ENCODE data around the gene ZMYND8.
"Not testable (repeated sequence)": the region's sequence is repeated elsewhere in the genome, so short reads cannot be mapped to it uniquely, and the experiment has no call there.

Gene ZMYND8

DNA sequence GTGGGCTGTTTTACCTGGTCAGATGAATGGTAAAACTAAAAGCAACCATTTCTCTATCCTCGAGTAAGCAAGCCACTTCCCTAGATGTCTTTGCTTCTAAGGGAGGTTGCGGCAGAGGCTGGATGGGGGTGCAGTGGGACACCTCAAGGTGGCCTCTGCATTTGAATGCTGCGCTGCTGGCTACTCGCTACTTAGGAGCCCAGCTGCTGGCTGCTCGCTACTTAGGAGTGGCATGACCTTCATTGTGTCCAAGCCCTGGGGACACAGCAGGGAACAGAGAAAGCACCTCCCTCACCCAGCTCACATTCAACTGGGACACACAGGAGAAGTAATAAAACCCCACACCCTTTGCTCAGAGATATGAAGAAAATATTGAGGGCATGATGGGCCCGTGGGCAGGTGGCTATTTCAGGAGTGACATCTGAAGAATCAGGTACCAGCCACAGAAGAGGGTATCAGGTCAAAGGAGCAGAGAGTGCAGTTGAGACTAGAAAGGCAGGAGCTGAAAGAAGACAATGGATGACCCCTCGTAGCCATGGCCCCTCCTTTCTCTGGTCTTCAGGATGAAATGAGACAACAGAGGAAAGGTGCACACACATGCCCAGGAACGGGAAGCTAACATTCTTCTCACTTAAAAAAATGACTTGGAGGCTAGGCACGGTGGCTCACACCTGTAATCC lies 149.4 kb downstream of the ZMYND8 start:
- DNase-seq = no peak
- in situ Hi-C loops (cut with HindIII; ENCODE audit: low pct_ligation_motif_present, low pct_unique_long_range_greater_than_20kb, low sequenced_read_pairs) = no loop called here

DNA sequence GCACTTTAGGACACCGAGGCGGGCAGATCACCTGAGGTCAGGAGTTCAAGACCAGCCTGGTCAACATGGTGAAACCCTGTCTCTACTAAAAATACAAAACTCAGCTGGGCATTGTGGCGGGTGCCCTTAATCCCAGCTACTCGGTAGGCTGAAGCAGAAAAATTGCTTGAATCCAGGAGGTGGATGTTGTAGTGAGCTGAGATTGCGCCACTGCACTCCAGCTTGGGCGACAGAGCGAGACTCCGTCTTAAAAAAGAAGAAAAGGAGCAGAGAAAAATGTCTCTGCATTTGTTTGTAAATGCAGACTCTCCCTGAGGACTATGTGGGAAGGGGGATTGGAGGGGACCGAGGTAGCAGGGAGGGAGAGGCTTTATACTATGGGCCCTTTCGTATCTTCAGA lies 149.9 kb downstream of the ZMYND8 start:
- DNase-seq; in situ Hi-C loops (cut with HindIII; ENCODE audit: low pct_ligation_motif_present, low pct_unique_long_range_greater_than_20kb, low sequenced_read_pairs): not testable (repeated sequence)

DNA sequence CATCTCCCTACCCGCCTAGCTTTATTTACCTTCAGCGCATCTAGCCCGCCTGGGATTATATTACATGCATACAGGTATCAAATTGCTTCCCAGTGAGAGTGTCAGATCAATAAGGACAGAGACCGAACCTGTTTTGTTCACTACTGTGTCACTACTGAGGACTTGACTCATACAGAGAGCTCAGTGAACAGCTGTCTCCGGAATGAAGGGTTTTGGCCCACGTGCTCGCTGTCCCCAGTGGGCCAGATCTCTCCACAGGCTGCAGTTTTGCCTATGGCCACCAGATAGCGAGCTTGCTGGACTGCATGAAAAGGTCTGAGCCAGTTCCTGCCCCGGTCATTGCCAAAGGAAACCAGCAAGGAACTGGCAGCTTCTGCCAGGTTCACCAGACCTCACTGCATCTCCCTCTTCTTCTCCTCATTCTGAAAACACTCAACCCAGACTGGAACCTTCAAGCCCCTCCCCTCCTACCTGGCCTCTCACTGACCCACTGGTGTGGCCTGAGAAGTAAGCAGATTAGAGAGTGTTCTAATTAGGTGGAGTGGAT lies 150.8 kb downstream of the ZMYND8 start:
- peak; percentile 58 for DNase-seq
- in situ Hi-C loops (cut with HindIII; ENCODE audit: low pct_ligation_motif_present, low pct_unique_long_range_greater_than_20kb, low sequenced_read_pairs) = no loop called here

DNA sequence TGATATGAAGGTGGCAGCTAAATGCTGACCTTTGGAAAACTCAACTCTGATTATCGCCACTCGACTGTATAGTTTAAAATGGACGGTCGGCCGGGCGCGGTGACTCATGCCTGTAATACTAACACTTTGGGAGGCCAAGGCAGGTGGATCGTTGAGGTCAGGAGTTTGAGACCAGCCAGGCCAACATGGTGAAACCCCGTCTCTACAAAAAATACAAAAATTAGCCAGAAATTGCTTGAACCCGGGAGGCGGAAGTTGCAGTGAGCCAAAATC lies 151.7 kb downstream of the ZMYND8 start:
- in situ Hi-C loops (cut with HindIII; ENCODE audit: low pct_ligation_motif_present, low pct_unique_long_range_greater_than_20kb, low sequenced_read_pairs); DNase-seq: not testable (repeated sequence)

DNA sequence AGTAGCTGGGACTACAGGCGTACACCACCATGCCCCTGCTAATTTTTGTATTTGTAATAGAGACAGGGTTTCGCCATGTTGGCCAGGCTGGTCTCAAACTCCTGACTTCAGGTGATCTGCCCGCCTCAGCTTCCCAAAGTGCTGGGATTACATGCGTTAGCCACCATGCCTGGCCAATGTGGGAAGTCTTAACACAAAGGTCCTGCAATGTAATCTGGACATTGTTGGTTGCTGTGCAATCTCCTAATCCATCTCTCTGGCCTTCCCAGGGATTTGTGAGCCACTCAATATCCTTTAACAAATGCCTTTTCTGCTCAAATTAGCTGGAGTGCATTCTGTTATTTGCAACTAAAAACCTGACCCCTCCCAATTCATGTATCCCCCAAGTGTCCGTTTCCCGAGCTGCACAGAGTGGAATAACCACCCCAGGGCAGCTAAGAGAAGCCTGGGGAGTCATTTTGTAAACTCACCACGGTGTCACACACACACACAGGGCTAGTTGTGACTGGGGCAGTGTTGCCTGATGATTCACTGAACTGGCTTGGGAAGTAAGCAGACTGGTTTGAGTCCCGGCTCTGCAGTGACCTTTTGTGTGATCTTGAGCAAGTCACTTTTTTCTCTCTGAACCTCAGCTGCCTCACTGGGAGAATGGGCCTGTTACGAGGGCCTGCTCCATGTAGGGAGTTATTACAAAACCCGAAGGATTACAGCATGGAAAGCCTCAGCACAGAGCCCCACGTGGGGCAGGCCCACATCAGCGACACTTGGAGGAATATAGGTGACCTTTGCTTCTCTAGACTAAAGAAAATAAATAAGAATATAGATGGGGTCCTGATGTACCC lies 152.3 kb downstream of the ZMYND8 start:
- no peak for DNase-seq
- in situ Hi-C loops (cut with HindIII; ENCODE audit: low pct_ligation_motif_present, low pct_unique_long_range_greater_than_20kb, low sequenced_read_pairs) = no loop called here

DNA sequence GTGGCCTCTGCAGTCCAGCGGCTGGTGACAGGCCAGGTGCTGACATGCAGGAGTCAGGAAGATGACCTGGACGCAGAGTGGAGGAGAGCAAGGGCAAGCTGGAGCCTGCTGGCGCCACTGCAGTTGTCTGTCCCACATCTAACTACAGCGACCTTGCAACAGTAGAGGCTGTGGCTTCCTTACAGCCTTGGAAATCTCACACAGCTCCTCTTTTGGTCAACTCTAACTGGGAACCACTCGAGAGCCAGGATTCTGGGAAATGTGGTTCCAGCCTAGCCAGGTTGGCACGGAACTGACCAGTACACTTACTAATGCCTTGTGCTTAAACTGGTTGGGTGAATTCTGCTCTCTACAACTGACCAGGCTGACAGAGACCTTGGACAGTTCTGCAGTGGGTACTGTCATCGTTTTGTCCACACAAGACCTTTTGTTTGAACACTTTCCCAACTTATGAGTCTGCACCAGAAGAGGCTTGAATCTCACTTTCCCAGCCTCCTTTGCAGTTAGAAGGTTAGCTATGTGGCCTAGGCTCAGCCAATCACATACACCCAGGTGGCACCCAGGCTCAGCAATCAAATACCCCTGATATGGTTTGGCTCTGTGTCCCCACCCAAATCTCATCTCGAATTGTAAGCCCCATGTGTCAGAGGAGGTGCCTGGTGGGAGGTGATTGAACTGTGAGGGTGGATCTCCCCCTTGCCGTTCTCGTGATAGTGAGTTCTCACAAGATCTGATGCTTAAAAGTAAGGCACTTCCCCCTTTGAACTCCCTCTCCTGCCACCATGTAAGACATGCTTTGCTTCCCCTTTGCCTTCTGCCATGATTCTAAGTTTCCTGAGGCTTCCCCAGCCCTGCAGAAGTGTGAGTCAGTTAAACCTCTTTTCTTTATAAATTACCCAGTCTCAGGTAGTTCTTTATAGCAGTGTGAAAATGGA lies 153.5 kb downstream of the ZMYND8 start:
- in situ Hi-C loops (cut with HindIII; ENCODE audit: low pct_ligation_motif_present, low pct_unique_long_range_greater_than_20kb, low sequenced_read_pairs) = no loop called here
- no peak for DNase-seq

DNA sequence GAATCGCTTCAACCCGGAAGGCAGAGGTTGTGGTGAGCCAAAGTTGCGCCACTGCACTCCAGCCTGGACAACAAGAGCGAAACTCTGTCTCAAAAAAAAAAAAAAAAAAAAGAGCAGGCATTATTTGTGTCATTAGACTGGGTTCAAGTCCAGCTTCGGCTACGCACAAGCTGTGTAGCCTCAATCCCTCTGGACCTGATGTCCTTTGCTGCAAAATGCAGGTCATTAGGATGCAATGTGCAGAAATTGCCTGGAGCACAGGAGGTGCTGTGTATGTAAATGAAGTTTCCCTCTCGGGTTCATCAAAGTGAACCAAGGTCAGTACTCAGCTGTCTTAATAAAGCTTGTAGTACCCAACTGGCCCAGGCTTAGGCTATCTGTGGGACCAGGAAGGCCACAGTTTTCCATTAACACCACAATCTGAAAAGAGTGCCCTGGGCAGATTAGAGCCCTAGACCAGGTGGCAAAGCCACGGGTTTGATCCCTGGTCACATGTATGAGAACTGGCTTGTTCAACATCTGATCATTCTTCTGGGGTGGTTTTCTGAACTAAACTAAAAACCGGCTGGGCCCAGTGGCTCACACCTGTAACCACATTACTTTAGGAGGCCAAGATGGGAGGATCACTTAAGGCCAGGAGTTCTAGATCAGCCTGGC lies 155.3 kb downstream of the ZMYND8 start:
- in situ Hi-C loops (cut with HindIII; ENCODE audit: low pct_ligation_motif_present, low pct_unique_long_range_greater_than_20kb, low sequenced_read_pairs) = no loop called here
- DNase-seq = no peak

DNA sequence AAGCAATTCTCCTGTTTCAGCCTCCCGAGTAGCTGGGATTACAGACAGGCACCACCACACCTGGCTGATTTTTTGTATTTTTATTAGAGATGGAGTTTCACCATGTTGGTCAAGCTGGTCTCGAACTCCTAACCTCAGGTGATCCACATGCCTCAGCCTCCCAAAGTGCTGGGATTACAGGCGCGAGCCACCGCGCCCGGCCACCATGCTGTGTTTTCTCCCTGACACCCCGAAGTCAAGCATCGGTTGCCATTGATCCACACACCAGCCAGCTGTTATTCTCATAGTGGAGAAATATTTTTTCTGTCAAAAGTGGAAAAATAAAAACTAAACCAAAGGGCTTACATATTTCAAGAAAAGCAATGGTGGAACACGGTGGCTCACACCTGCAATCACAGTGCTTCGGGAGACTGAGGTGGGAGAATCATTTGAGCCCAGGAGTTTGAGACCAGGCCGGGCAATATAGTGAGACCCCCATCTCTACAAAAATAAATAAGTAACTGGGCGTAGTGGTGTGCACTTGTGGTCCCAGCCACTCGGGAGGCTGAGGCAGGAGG lies 157.4 kb downstream of the ZMYND8 start:
- in situ Hi-C loops (cut with HindIII; ENCODE audit: low pct_ligation_motif_present, low pct_unique_long_range_greater_than_20kb, low sequenced_read_pairs) = no loop called here
- no peak for DNase-seq

DNA sequence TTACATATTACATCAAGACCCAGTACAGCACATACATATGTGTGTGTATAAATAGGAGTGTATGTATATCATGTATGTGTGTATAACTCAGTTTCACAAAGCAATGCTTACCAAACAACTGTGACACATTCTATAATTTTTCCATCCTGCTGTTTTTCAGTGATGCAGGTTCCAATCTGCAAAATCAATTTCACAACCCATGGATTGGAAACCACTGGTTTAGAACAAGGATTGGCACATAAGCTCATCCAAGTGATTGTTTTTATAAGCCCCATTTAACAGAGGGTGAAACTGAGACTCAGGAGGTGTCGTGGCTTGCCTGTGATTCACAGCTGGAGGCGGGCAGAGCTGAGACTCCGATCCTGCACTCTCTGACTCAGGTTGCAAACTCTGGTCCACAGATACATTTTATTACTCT lies 158.2 kb downstream of the ZMYND8 start:
- no peak for DNase-seq
- in situ Hi-C loops (cut with HindIII; ENCODE audit: low pct_ligation_motif_present, low pct_unique_long_range_greater_than_20kb, low sequenced_read_pairs) = no loop called here

DNA sequence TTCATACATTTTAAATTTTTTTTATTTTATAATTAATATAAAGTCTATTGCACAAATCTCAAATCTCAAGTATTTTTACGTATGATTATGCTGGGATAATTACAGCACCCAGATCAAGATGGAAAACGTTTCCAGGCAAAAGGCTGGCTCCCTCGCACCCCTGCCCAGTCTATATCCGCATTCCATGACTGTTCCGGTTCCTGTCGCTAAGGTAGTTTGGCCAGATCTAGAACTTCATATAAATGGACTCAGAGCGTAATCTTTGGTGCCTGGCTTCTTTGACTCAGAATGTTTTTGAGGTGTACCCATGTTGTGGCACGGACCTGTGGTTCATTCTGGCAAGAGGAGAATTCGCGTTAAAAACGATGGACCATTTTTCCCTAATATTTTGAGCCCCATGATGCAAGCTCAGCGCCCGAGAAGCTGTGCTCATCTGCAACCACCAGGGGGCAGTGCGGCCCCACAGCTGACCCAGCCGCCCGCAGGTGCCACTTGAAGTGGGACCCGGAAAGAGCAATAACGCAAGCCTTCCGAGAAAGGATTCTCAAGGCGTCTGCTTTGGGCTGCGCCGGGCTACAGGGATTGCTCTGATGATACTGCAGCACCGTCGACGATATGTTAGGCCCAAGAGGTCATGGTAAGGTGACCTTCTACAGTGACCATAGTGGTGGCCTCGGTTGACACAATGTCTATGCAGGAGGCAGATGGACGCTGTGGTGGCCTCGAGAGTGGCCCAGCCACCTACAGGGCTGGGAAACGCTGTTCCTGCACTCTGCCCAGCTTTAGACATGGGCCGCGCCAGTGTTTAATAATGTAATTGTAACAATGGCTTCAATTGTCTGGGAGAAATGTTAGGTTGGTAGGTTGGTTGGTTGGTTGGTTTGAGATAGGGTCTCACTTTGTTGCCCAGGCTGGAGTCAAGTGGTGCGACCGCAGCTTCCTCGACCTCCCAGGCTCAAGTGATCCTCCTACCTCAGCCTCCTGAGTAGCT lies 160.1 kb downstream of the ZMYND8 start:
- DNase-seq = peak; percentile 71
- in situ Hi-C loops (cut with HindIII; ENCODE audit: low pct_ligation_motif_present, low pct_unique_long_range_greater_than_20kb, low sequenced_read_pairs) = no loop called here

DNA sequence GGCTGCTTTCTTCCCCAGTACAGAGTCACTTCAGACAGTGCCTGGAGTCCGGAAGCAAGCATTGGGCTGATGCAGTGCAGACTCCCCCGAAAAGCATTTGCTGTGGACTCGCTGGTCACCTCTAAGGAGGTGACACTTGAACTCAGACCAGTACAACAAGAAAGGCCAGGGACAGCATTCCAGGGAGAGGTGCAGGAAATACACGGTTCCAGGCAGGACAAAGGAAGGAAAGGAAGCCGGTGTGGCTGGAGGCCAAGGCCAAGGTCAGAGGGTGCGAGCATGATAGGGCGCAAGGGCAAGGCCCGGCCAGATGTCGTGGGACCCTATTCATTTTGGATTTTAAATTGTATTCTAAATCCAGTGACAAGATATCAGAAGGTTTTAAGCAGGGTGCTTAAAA lies 160.9 kb downstream of the ZMYND8 start:
- in situ Hi-C loops (cut with HindIII; ENCODE audit: low pct_ligation_motif_present, low pct_unique_long_range_greater_than_20kb, low sequenced_read_pairs) = no loop called here
- DNase-seq = no peak

DNA sequence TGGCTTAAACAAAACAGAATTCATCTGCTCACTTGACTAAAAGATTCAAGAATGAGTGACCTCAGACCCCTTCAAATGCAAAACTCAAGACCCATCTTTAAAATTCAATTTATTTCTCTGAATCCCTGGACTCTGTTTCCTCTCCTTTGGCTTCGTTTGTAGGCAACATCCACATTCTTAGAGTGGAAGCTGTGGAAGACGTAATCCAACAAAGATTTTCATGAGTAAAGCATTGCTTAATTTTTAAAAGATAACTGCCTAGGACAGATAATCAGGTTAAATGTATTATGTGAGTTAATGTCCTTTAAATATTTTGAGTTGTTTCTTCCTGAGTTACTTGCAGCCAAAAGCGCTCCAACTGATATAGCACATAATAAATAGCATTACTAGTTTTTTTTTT lies 164.5 kb downstream of the ZMYND8 start:
- in situ Hi-C loops (cut with HindIII; ENCODE audit: low pct_ligation_motif_present, low pct_unique_long_range_greater_than_20kb, low sequenced_read_pairs) = no loop called here

DNA sequence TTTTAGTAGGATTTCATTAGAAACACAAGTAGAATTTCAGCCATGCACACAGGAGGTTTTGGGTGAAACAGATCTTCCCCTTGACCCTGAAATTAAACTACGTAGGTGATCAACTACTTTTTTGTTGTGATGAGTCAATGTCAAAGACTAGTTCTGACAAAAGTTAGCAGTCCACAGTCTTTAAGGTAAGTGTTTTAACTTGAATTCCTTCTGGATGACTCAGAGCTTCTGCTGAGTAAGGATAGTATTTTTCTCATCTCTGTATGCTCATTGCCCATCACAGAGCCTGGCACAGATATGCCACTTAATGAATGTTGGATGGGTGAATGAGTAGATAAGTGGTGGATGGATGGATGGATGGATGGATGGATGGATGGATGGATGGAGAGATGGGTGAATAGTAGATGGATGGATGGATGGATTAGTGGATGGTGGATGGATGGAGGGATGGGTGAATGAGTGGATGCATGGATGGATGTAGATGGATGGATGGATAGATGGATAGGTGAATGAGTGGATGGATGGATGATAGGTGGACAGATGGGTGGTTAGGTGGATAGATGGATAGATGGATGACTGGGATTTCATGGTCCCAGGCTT lies 165.3 kb downstream of the ZMYND8 start:
- DNase-seq = peak; percentile 33
- in situ Hi-C loops (cut with HindIII; ENCODE audit: low pct_ligation_motif_present, low pct_unique_long_range_greater_than_20kb, low sequenced_read_pairs) = no loop called here

More for the DNA sequence above, 164.5 kb downstream of the ZMYND8 start:
- no peak for DNase-seq

DNA sequence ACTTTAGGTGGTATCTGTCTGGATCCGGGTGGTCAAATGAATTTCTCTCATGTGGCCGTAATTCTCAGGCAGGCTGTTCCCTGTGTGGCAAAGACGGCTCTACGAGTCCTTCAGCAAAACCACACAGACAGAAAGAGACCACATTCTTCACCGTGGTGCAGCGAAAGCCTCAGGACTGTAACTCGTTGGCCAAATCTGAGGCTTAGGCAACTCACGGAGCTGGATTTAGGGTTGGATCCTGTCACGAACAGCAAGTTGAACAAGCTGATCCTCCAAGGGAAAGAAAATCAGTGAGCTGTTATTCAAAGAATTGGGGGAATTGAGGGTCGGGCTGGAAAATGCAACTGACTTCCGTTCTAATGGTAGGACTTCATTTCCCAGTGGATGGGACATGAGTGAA lies 167.4 kb downstream of the ZMYND8 start:
- no peak for DNase-seq
- in situ Hi-C loops (cut with HindIII; ENCODE audit: low pct_ligation_motif_present, low pct_unique_long_range_greater_than_20kb, low sequenced_read_pairs) = no loop called here

DNA sequence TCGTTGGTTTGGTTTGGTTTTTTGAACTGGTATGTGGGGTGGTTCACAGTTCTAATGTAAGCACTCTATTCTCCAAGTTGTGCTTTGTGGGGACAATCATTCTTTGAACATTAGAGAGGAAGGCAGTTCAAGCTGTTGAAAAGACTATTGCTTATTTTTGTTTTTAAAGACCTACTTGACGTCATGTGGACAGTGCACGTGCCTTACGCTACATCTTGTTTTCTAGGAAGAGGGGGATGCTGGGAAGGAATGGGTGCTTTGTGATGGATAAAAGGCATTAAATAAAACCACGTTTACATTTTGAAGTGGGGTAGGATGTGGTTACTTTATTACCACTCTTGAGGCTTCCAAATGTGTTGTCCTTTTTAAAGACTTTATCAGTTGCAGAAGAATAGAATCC lies 168.0 kb downstream of the ZMYND8 start:
- DNase-seq = no peak
- in situ Hi-C loops (cut with HindIII; ENCODE audit: low pct_ligation_motif_present, low pct_unique_long_range_greater_than_20kb, low sequenced_read_pairs) = no loop called here

DNA sequence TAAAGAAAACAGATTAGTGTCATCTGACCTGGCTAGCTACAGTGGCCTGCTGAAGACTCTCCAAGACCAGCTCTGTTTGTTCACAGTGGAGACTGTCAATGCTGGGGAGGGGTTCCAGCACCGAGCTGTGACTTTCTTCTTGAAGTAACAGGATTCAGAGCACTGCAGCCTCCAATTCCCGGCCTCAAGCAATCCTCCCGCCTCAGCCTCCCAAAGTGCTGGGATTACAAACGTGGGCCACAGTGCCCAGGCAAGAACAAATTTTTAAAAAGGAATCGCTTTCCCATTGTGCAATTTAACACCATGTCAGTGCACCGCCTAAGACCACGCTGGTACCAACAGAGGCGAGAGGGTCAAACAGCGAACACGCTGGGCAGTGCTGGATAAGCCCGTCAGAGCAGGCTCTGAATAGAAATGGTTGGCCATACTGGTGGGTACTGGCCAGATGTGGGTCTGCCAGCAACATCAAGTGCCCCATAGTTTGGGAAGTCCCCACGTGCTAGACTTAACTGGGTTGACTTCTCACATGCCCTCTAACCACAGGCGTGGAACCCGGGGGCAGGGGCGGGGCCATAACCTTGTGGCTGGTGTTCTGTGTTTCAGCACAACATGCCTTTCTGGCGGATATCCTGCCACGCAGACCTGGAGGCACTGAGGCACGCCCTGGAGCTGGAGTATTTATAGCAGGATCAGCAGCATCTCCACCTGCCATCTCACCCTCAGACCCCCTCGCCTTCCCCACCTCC lies 168.9 kb downstream of the ZMYND8 start:
- in situ Hi-C loops (cut with HindIII; ENCODE audit: low pct_ligation_motif_present, low pct_unique_long_range_greater_than_20kb, low sequenced_read_pairs) = no loop called here
- no peak for DNase-seq

All from ACHN (cell line).